HepG2 (cell line): Measurements from ENCODE around the gene CYP4V2. TPM values are rescaled to one million over a fixed set of nuclear protein-coding genes. Genes with fewer than 3 reads are reported as not detected.

ENCODE experiments used
- ATAC-seq: fragments of 200-7000 bp; cut with Tn5 transposase; 3 replicates; pipeline ENCODE4 v1.9.1; 2020; ENCODE audit warnings: mild to moderate bottlenecking, moderate library complexity
- BruUV-seq: library from RNA; stranded (reverse); fragments of 400-500 nt; replicated peaks from 2 replicates; lab custom pipeline; 2021; lab: Mats Ljungman, UMichigan
- CTCF ChIA-PET: fragments of 300-600 bp; formaldehyde crosslinking; extraction: SDS; loops from one replicate; lab custom pipeline; 2021; ENCODE audit warnings: low total read pairs, inconsistent platforms, low intra/inter-chr PET ratio; lab: Yijun Ruan, JAX
- POLR2A ChIA-PET: fragments of 350-600 bp; sonication (Branson Sonifier 250); formaldehyde crosslinking; loops from one replicate; lab custom pipeline; 2020; ENCODE audit warnings: antibody characterized with exemption, inconsistent platforms; lab: Yijun Ruan, JAX
- DNase-seq: peaks from one replicate; pipeline ENCODE4 v3.0.0-alpha.2; 2015; ENCODE audit warnings: low spot score
- FAIRE-seq: peaks from 3 replicates; lab custom pipeline; 2011; peaks lifted over from hg19 to GRCh38; lab: Jason Lieb, UNC
- H2AFZ ChIP-seq: one replicate; pipeline ENCODE4 v1.6.1; 2011; ENCODE audit warnings: low read length, inconsistent platforms
- H3K27ac ChIP-seq: fragments of 300-600 bp; 3 replicates; pipeline ENCODE4 v1.8.0; 2011; ENCODE audit warnings: mixed run types, mild to moderate bottlenecking, mixed read lengths, low read length, inconsistent platforms; ENCODE audit not compliant: insufficient read depth; ENCODE audit errors: extremely low read length
- H3K27me3 ChIP-seq, 2 experiments: fragments of 200-600 bp in 1 of 2; 2 replicates in 1 of 2; 3 replicates in 1 of 2; pipeline versions ENCODE4 v1.6.0 to v1.8.0; 2011; ENCODE audit warnings: low read length in 2 of 2, mild to moderate bottlenecking in 2 of 2, moderate library complexity in 2 of 2, inconsistent platforms in 1 of 2; ENCODE audit not compliant: insufficient read depth in 2 of 2, control insufficient read depth in 1 of 2
- H3K36me3 ChIP-seq, 2 experiments: fragments of 200-600 bp in 1 of 2; replicated peaks in 1 of 2; 2 replicates in 1 of 2; 3 replicates in 1 of 2; pipeline versions ENCODE4 v1.5.1 to v1.8.0; 2011; ENCODE audit warnings: low read length in 2 of 2, inconsistent platforms in 1 of 2; ENCODE audit not compliant: insufficient read depth in 2 of 2, control insufficient read depth in 1 of 2
- H3K4me1 ChIP-seq: 2 replicates; pipeline ENCODE4 v1.5.1; 2012; ENCODE audit warnings: low read length, inconsistent platforms; ENCODE audit not compliant: insufficient read depth
- H3K4me2 ChIP-seq: 2 replicates; pipeline ENCODE4 v1.6.0; 2011; ENCODE audit warnings: low read depth, low read length, inconsistent platforms
- H3K4me3 ChIP-seq, 3 experiments: fragments of 200-600 bp in 1 of 3; sonication (generic), shearing (Covaris generic) in 1 of 3; replicated peaks in 1 of 3; 2 replicates each; pipeline ENCODE4 v1.5.1; 2011 to 2016; ENCODE audit warnings: low read length in 3 of 3, inconsistent platforms in 2 of 3, low read depth in 2 of 3, mild to moderate bottlenecking in 2 of 3, control low read depth in 1 of 3, mixed read lengths in 1 of 3; ENCODE audit not compliant: insufficient read depth in 1 of 3
- H3K79me2 ChIP-seq: one replicate; pipeline ENCODE4 v1.6.1; 2011; ENCODE audit warnings: low read length, inconsistent platforms; ENCODE audit not compliant: insufficient read depth
- H3K9ac ChIP-seq: 2 replicates; pipeline ENCODE4 v1.6.0; 2011; ENCODE audit warnings: mild to moderate bottlenecking, low read depth, low read length, inconsistent platforms; ENCODE audit not compliant: insufficient read depth
- H3K9me3 ChIP-seq: 2 replicates; pipeline ENCODE4 v1.5.1; 2012; ENCODE audit warnings: mild to moderate bottlenecking, low read length
- H4K20me1 ChIP-seq: 2 replicates; pipeline ENCODE4 v1.6.0; 2011; ENCODE audit warnings: inconsistent platforms, mild to moderate bottlenecking, low read length, moderate library complexity; ENCODE audit not compliant: insufficient read depth
- ADNP ChIP-seq: sonication (generic); formaldehyde crosslinking; IDR thresholded peaks from 2 replicates; pipeline ENCODE4 v1.4.0; 2020; ENCODE audit warnings: missing genetic modification reagents
- ASH2L ChIP-seq: fragments of 300-600, 200-600 bp; sonication (generic); IDR thresholded peaks from 2 replicates; pipeline ENCODE4 v1.7.0; 2017; ENCODE audit warnings: low read depth, mild to moderate bottlenecking, moderate library complexity, mixed read lengths, low read length; ENCODE audit not compliant: insufficient read length
- ATF3 ChIP-seq: sonication (generic); formaldehyde crosslinking; IDR thresholded peaks from 2 replicates; pipeline ENCODE4 v1.4.0; 2020; ENCODE audit warnings: missing genetic modification reagents
- ATF7 ChIP-seq, 2 experiments: fragments of 450-650 bp in 1 of 2; sonication (generic) in 1 of 2; formaldehyde crosslinking in 1 of 2; IDR thresholded peaks; 2 replicates each; pipeline versions ENCODE4 v1.4.0 to v1.6.1; 2016 to 2020; ENCODE audit warnings: antibody characterized with exemption in 1 of 2, mild to moderate bottlenecking in 1 of 2, missing genetic modification reagents in 1 of 2
- DNMT1 ChIP-seq: sonication (generic); formaldehyde crosslinking; IDR thresholded peaks from 2 replicates; pipeline ENCODE4 v1.5.1; 2020; ENCODE audit warnings: mild to moderate bottlenecking, missing genetic modification reagents
- FOXC1 ChIP-seq: sonication (generic); formaldehyde crosslinking; IDR thresholded peaks from 2 replicates; pipeline ENCODE4 v1.8.0; 2022; ENCODE audit warnings: mild to moderate bottlenecking, missing genetic modification reagents, borderline replicate concordance
- MTA1 ChIP-seq: sonication (generic); formaldehyde crosslinking; IDR thresholded peaks from 2 replicates; pipeline ENCODE4 v1.4.0; 2020; ENCODE audit warnings: missing genetic modification reagents, mild to moderate bottlenecking, borderline replicate concordance
- MTF2 ChIP-seq: sonication (generic); formaldehyde crosslinking; IDR thresholded peaks from 2 replicates; pipeline ENCODE4 v1.5.0; 2020; ENCODE audit warnings: missing genetic modification reagents, borderline replicate concordance
- NCOA2 ChIP-seq: sonication (generic); formaldehyde crosslinking; IDR thresholded peaks from 2 replicates; pipeline ENCODE4 v1.8.0; 2022; ENCODE audit warnings: inconsistent platforms
- RBM22 ChIP-seq: fragments of 200-400 bp; formaldehyde crosslinking; optimal IDR thresholded peaks from 2 replicates; pipeline ENCODE3; 2017; ENCODE audit warnings: mild to moderate bottlenecking, low read length, moderate library complexity
- RELA ChIP-seq: sonication (generic); formaldehyde crosslinking; IDR thresholded peaks from 2 replicates; pipeline ENCODE4 v1.4.0; 2020; ENCODE audit warnings: missing genetic modification reagents
- RFX3 ChIP-seq: IDR thresholded peaks from 2 replicates; pipeline ENCODE4 v1.6.1; 2016; ENCODE audit warnings: missing biosample characterization, missing genetic modification reagents
- SAFB2 ChIP-seq: sonication (generic); formaldehyde crosslinking; IDR thresholded peaks from 2 replicates; pipeline ENCODE4 v1.5.1; 2020; ENCODE audit warnings: missing genetic modification reagents, low read depth, mild to moderate bottlenecking, borderline replicate concordance
- TCF12 ChIP-seq, 2 experiments: fragments of 450-650 bp in 1 of 2; sonication (generic) in 1 of 2; formaldehyde crosslinking in 1 of 2; IDR thresholded peaks; 2 replicates each; pipeline versions ENCODE4 v1.6.1 to v1.8.0; 2017 to 2022; ENCODE audit warnings: antibody characterized with exemption in 1 of 2, mild to moderate bottlenecking in 1 of 2, missing genetic modification reagents in 1 of 2, moderate library complexity in 1 of 2
- TEAD3 ChIP-seq: optimal IDR thresholded peaks from 2 replicates; pipeline ENCODE3; 2016; ENCODE audit warnings: borderline replicate concordance
- ZBTB21 ChIP-seq: sonication (generic); formaldehyde crosslinking; IDR thresholded peaks from 2 replicates; pipeline ENCODE4 v1.4.0; 2020; ENCODE audit warnings: missing genetic modification reagents
- ZFP91 ChIP-seq: sonication (generic); formaldehyde crosslinking; IDR thresholded peaks from 2 replicates; pipeline ENCODE4 v1.9.0; 2022; ENCODE audit warnings: missing genetic modification reagents, mild to moderate bottlenecking, borderline replicate concordance
- ZFY ChIP-seq: sonication (generic); formaldehyde crosslinking; IDR thresholded peaks from 2 replicates; pipeline ENCODE4 v1.4.0; 2020; ENCODE audit warnings: missing genetic modification reagents
- ZMAT5 ChIP-seq: sonication (generic); formaldehyde crosslinking; IDR thresholded peaks from 2 replicates; pipeline ENCODE4 v1.5.0; 2020; ENCODE audit warnings: mild to moderate bottlenecking, low read depth, missing genetic modification reagents, borderline replicate concordance
- ZNF337 ChIP-seq: sonication (generic); formaldehyde crosslinking; IDR thresholded peaks from 2 replicates; pipeline ENCODE4 v1.5.1; 2020; ENCODE audit warnings: missing genetic modification reagents, low read depth, mild to moderate bottlenecking, borderline replicate concordance
- ZNF530 ChIP-seq: sonication (generic); formaldehyde crosslinking; IDR thresholded peaks from 2 replicates; pipeline ENCODE4 v1.5.0; 2020; ENCODE audit warnings: low read depth, mild to moderate bottlenecking, missing genetic modification reagents
- ZNF7 ChIP-seq: IDR thresholded peaks from 2 replicates; pipeline ENCODE4 v1.6.1; 2016; ENCODE audit warnings: missing biosample characterization, missing genetic modification reagents
- ZNF878 ChIP-seq: sonication (generic); formaldehyde crosslinking; IDR thresholded peaks from 2 replicates; pipeline ENCODE4 v1.8.1; 2023; ENCODE audit warnings: mild to moderate bottlenecking, missing genetic modification reagents, moderate library complexity
- WGBS: methylation state at CpG from one replicate; pipeline ENCODE4 v1.1.6; 2017; ENCODE audit warnings: low lambda C conversion rate; 5-methylcytosine and 5-hydroxymethylcytosine counted together
- in situ Hi-C: cut with HindIII; loops from 2 replicates; pipeline ENCODE4 v1.10.0; 2017; ENCODE audit warnings: low pct_unique_long_range_greater_than_20kb; ENCODE audit not compliant: extremely low pct_ligation_motif_present
- intact Hi-C: fragments of 100-400 bp; cut with micrococcal nuclease; formaldehyde crosslinking; loops from one replicate; pipeline ENCODE4 v1.10.0; 2022; ENCODE audit not compliant: unreplicated experiment
- polyA plus RNA-seq, 8 experiments: library from polyadenylated mRNA; depleted of rRNA in 3 of 8; stranded (reverse) in 7 of 8; unstranded in 1 of 8; fragments of >200 nt; fragmentation: Illumina TruSeq in 4 of 8; extraction: Trizol in 4 of 8; gene quantifications; 2 replicates each; pipeline versions ENCODE4 v1.2.1 to v1.2.3, GENCODE V29; 2011 to 2016; ENCODE audit warnings: low read depth in 4 of 8, missing spikeins in 1 of 8, mixed read lengths in 1 of 8; ENCODE audit not compliant: insufficient read depth in 1 of 8
- total RNA-seq, 5 experiments: library from RNA; depleted of rRNA; stranded (reverse); fragments of >200 nt; fragmentation: Illumina TruSeq; extraction: Trizol; gene quantifications; 2 replicates each; pipeline ENCODE4 v1.2.3, GENCODE V29; 2016; ENCODE audit warnings: low read depth in 1 of 5
- TF ChIP-seq, protein P1 (sequence below): sonication (generic); formaldehyde crosslinking; IDR thresholded peaks from 2 replicates; pipeline ENCODE4 v1.4.0; 2020; ENCODE audit warnings: mild to moderate bottlenecking, low read depth, missing genetic modification reagents

The CYP4V2 gene
- total and polyA plus RNA-seq, 2 of the 13 experiments (the other 11 are each of a cell fraction or from before 2014, with no cell fraction given) = 4.7 to 7.2 TPM

DNA sequence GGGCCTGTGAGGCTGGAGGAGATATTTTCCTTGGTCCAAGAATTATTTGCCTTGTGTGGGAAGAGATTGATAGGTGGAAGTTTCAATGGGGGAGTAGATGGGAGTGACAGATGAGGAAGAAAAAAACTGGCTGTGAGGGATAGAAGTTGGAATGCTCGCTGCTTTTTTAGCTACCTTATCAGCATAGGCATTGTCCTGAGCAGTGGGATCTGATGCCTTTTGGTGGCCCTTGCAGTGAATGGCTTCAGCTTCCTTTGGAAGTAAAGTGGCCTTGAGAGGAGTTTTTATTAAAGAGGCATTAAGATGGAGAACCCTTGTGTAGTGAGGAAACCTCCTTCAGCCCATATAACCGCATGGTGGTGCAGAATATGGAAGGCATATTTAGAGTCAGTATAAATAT lies 52.0 kb downstream of the CYP4V2 start (continued):
- TF ChIP-seq ATF3 (CRISPR knock-in tag) (no peak), SAFB2 (no peak), ATF7 (IDR thresholded peaks at IDR 0.05) (no peak), ATF7 (CRISPR knock-in tag; IDR thresholded peaks at IDR 0.05) (no peak), RELA (CRISPR knock-in tag) (no peak), ASH2L (no peak), ZNF530 (CRISPR knock-in tag) (no peak), ADNP (CRISPR knock-in tag) (no peak), ZNF878 (CRISPR knock-in tag) (no peak), ZNF7 (CRISPR knock-in tag) (no peak), ZBTB21 (CRISPR knock-in tag) (no peak), ZMAT5 (no peak), NCOA2 (CRISPR knock-in tag) (no peak), FOXC1 (CRISPR knock-in tag) (no peak), TEAD3 (CRISPR knock-in tag) (no peak)

GRCh38 chr4:186244835-186245234 lies 53.5 kb downstream of the CYP4V2 start:
- Histone ChIP-seq H3K9me3 (no peaks in the 10 kb centered on the region), H3K9ac (no peak overlapping the region), H3K27ac (no peak overlapping the region), H3K4me2 (no peak overlapping the region), H4K20me1 (no peaks in the 10 kb centered on the region), H3K4me1 (no peaks in the 10 kb centered on the region), H3K79me2 (no peaks in the 10 kb centered on the region), H3K27me3 (no peaks in the 10 kb centered on the region), H3K4me3 (no peak overlapping the region), H2AFZ (no peak overlapping the region), H3K36me3 (no peaks in the 10 kb centered on the region)
- intact Hi-C loops (no loop called here), in situ Hi-C loops (no loop called here)
- no peak for ATAC-seq
- CTCF ChIA-PET = no interaction called here
- POLR2A ChIA-PET = no interaction called here
- 54% methylated on average over 5 of the region's 5 CpGs for WGBS
- no peak for DNase-seq
- no TSS peak for BruUV-seq
- no peak for FAIRE-seq
- no peak for TF ChIP-seq ZFP91 (CRISPR knock-in tag)
- no peak for TF ChIP-seq ZNF337 (CRISPR knock-in tag)
- TF ChIP-seq TCF12 (IDR thresholded peaks at IDR 0.05) = no peak
- no peak for TF ChIP-seq TCF12 (CRISPR knock-in tag; IDR thresholded peaks at IDR 0.05)
- TF ChIP-seq MTF2 (CRISPR knock-in tag) = no peak
- no peak for TF ChIP-seq RBM22
- TF ChIP-seq ZFY = no peak
- no peak for TF ChIP-seq MTA1 (CRISPR knock-in tag)
- TF ChIP-seq, protein P1, sequence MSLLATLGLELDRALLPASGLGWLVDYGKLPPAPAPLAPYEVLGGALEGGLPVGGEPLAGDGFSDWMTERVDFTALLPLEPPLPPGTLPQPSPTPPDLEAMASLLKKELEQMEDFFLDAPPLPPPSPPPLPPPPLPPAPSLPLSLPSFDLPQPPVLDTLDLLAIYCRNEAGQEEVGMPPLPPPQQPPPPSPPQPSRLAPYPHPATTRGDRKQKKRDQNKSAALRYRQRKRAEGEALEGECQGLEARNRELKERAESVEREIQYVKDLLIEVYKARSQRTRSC (CRISPR knock-in tag) = no peak
- TF ChIP-seq RFX3 (CRISPR knock-in tag) = no peak
- TF ChIP-seq DNMT1 (CRISPR knock-in tag) = no peak
